GM18502 (cell line): ENCODE data around the gene ARL14EP.

ENCODE experiments used
- ATAC-seq: cut with Tn5 transposase; IDR thresholded peaks from one replicate; pipeline ENCODE4 v1.9.1; 2021; ENCODE audit warnings: mild to moderate bottlenecking; ENCODE audit not compliant: unreplicated experiment, poor library complexity

ARL14EP gene

GRCh38 chr11:30322826-30323710 is at the start of gene ARL14EP:
Gene ARL14EP, plus strand, starts transcription at chr11:30323104. Its CDS starts 7,845 bp downstream, at chr11:30330949.
- peak; percentile 98 for ATAC-seq

GRCh38 chr11:30277176-30277575 is 45.7 kb upstream of the ARL14EP start:
- no peak for ATAC-seq

- no peak for ATAC-seq
These were observed 43.1 kb upstream of the ARL14EP start for GRCh38 chr11:30279796-30280195.

DNA sequence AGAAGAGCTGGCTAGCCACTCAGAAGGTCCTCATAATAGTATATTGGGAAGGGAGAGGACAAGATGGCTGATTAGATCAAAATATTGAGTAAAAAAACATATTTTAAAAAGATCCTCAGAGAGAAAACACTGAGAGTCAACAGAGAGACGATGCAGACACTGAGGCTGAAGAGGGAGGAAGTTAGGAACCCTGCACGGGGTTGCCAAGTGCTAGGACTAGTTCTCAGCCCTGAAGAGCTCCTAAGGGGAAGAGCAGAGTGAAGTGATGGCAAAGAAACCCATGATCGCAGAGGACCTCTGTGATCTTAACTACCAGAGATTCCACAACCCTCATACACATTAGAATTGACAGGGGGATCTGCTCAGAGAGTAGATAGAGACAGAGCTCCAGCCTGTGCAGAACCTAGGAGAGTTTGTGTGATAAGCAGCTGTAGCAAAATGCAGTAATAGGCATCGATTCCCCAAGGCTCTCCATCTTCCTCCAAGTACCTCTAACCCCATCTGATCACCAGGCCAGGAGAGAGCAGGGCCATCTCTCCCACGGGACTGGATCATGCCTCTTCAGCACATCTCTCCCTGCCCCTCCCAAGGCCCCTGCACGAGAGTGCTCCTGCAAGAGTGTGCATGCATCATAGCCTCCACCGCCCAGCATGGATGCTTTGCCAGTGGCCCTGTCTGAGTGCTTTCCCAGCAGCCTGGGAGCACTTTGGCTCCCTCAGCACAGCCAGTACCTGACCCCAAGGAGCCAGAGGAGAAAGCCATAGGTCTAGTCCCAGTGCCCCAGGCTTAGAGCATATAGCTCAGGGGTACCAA is 41.2 kb upstream of the ARL14EP start:
- peak; percentile 27 for ATAC-seq

- ATAC-seq: peak; percentile 86
These were observed 40.6 kb upstream of the ARL14EP start for GRCh38 chr11:30282289-30282631.

DNA sequence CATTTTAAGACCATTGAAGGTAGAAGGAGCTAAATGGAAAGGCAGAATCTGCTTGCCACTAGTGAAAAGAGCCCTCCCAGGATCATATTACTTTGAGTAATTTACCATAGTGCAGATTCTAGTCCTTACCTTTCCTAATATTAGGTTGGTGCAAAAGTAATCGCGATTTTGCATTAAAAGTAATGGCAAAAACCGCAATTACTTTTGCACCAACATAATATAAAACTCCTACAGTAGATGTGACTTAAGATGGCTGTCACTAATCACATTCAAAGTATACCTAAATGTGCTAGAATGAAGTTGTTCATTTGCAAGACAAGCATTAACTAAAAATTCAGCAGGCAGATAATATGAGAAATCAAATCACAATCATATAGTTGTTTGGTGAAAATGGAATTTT is 38.1 kb upstream of the ARL14EP start:
- no peak for ATAC-seq

DNA sequence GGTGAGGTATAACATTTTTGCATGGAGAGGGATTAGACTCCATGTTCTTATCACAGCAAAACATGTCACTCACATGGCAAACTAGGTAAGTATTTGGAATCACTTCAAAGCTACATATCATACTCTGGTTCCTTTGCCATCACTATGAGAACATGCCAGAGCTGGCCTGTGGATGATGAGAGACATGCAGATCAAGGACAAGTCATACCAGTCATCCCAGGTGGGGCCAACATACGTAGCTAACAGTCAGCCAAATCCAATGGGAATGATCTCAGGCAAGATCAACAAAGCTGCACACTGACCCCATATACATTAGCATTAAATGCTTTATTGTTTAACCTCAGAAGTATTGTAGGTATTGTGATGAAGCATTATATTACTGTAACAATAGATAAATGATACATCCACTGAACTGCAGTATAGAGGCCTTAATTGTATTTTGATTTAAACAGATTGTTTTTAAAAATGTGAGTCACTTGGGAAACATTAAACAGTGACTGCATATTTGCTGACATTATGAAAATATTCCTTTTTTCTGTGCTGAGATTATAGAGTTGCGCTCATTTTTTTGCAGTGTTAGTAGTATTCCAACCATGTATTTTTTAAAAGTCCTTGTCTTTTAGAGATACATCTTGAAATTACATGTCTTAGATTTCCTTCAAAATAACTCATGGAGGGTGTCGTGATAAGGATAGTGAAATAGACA is 37.3 kb upstream of the ARL14EP start:
- no peak for ATAC-seq

GRCh38 chr11:30291331-30291730 is 31.6 kb upstream of the ARL14EP start:
- no peak for ATAC-seq

DNA sequence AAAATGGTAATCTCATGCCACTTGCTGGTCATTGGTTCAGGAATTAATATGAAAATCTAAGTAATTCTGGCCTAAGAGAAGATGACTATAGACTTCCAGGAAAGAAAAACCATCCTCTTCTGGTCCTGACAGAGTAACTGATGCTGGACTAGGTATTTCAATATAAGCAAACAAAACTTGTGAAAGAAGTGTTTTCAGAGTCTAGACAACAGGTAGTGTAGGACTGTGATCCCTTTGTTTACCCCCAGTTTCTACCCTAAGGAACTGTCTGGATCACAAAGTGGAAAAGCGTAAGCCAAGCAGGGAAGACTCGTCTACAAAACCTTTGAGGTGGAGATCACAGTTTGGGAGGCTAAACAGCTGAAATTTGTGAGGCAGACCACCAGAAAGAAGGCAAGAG is 30.4 kb upstream of the ARL14EP start:
- no peak for ATAC-seq

DNA sequence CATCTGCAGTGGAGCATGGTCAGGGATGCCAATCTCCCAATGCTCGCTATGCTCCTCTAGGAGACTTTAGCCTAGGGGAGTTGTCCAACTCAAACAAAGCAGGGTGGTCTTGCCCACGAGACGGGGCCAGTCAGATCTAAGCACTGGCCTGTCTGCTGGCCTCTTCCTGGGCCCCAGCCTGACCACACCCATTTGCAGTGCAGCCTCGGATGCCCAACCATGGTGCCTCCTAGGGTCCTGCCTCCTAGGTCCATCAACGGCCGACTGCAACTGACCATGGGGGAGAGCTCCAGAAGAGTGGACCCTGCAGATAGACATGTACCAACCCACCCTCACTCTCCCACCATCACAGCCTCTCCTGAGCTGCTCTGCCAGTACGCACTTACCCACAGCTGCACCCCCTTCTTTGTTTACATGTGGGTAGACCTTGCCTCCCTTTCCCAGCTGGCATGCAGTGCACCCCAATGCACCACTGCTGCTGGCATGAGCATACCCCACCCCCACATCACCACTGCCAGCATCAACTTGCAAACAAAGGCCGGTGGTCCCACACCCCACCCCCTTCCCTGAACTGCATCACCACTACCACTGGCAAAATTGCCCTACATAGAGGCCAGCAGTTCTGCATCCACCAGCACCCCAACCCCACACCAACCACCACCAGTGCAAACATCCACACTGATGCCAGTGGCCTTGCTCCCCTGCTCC is 27.6 kb upstream of the ARL14EP start:
- no peak for ATAC-seq

- ATAC-seq: no peak
These were observed 18.3 kb upstream of the ARL14EP start for GRCh38 chr11:30304620-30305019.

DNA sequence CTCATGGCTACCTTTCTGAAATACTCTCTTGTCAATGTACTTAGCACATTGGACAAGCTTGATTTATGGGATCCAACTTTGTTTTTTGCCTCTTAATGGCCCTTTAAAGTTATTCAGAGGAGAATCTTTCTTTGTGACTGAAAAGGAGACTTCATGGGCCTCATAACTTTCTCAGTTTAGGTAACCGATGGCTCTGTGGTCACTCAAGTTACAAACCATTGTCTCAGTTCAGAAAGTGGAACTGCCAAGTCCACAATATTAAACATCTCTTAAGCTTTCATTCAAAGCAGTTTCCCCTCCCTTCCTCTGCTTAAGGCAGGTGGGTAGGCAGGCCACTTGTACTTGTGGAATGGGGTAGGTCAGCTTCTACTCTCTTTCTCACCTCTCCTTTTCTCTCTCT is 12.3 kb upstream of the ARL14EP start:
- ATAC-seq: peak; percentile 95

- ATAC-seq: no peak
These were observed 11.7 kb upstream of the ARL14EP start for GRCh38 chr11:30311189-30311588.

GRCh38 chr11:30312243-30312642 is 10.7 kb upstream of the ARL14EP start:
- ATAC-seq: no peak

DNA sequence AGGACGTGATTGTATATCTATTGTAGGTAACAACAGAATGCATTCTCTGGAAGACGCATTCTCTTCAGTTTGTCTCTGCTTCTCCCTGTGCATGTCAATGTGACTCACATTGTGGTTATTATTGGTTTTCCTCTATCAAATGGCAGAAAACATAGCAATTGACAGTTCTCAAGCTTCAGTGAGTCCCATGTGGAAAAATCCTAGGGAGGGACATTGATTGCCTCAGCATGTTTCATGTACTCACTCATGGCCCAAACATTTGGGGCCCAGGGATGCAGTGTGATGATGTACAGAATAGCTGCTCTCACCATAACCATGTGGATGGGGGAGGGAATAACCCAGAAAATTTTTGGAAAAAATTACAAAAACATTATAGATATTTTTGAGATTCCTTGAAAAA is 9.3 kb upstream of the ARL14EP start:
- ATAC-seq: no peak

- ATAC-seq: no peak
These were observed 8.3 kb upstream of the ARL14EP start for GRCh38 chr11:30314625-30315024.

GRCh38 chr11:30316237-30316636 is 6.7 kb upstream of the ARL14EP start:
- no peak for ATAC-seq

GRCh38 chr11:30317030-30317429 is 5.9 kb upstream of the ARL14EP start:
- ATAC-seq: peak; percentile 39

DNA sequence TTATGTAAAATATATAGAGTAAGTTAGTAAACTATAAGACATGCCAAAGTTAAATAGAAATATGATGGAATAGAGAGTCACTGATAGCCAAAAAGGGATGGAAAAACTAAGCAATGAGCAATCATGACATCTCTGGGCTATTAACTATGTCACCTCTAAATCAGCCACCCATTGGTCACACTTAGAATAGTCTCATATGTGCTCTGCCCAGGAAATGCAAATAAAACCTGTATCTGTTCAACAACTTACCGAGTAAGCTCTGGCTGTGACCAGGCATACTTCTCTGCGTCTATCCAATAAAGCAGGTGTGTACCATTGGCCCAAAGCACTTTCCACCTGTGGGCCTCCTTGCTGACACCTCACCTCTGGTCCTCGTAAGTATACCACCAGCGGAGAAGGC is 1.6 kb upstream of the ARL14EP start:
- ATAC-seq: no peak

- ATAC-seq: no peak
These were observed 713 bp upstream of the ARL14EP start for GRCh38 chr11:30322191-30322590.
